H1 (cell line): ENCODE results near the gene ANO9. TPM values are rescaled to one million over a fixed set of nuclear protein-coding genes. Genes with fewer than 3 reads are reported as not detected.
A peak's percentile ranks its signal among the peaks of the same experiment; 100 is the strongest.

Experiments used
- CTCF ChIA-PET: fragments of 300-600 bp; sonication (Branson Sonifier 250); formaldehyde crosslinking; loops from one replicate; lab custom pipeline; 2021; ENCODE audit not compliant: partially characterized antibody; lab: Charles Lee
- POLR2A ChIA-PET: fragments of 300-600 bp; sonication (Branson Sonifier 250); formaldehyde crosslinking; loops from one replicate; lab custom pipeline; 2021; ENCODE audit warnings: inconsistent platforms; ENCODE audit not compliant: partially characterized antibody; lab: Charles Lee
- DNase-seq, 2 experiments: peaks; one replicate each; pipeline versions ENCODE4 v3.0.0 to v3.0.0-alpha.2; 2010 to 2022; ENCODE audit warnings: low spot score in 2 of 2, low read depth in 1 of 2, mixed read lengths in 1 of 2
- FAIRE-seq: peaks from 2 replicates; lab custom pipeline; 2011; peaks lifted over from hg19 to GRCh38; lab: Jason Lieb, UNC
- H2AFZ ChIP-seq: 2 replicates; pipeline ENCODE4 v1.8.1; 2012; ENCODE audit warnings: low read length, inconsistent platforms
- H2AK5ac ChIP-seq: 2 replicates; pipeline ENCODE4 v1.6.1; 2013; ENCODE audit warnings: low read depth, low read length
- H2BK120ac ChIP-seq: replicated peaks from 2 replicates; pipeline ENCODE3; 2013; ENCODE audit warnings: low read depth, low read length, inconsistent platforms
- H2BK12ac ChIP-seq: 2 replicates; pipeline ENCODE4 v1.6.1; 2013; ENCODE audit warnings: low read depth, low read length
- H2BK15ac ChIP-seq: 2 replicates; pipeline ENCODE4 v1.6.1; 2013; ENCODE audit warnings: low read length
- H2BK20ac ChIP-seq: 2 replicates; pipeline ENCODE4 v1.6.1; 2013; ENCODE audit warnings: low read length
- H2BK5ac ChIP-seq: 2 replicates; pipeline ENCODE4 v1.6.1; 2013; ENCODE audit warnings: low read depth, low read length
- H3K14ac ChIP-seq: 2 replicates; pipeline ENCODE4 v1.6.1; 2013; ENCODE audit warnings: inconsistent platforms; ENCODE audit not compliant: insufficient read length
- H3K18ac ChIP-seq: 2 replicates; pipeline ENCODE4 v1.6.1; 2013; ENCODE audit warnings: low read length; ENCODE audit errors: extremely low read depth
- H3K23ac ChIP-seq: 2 replicates; pipeline ENCODE4 v1.6.1; 2013; ENCODE audit warnings: inconsistent platforms; ENCODE audit not compliant: insufficient read length
- H3K23me2 ChIP-seq: 2 replicates; pipeline ENCODE4 v1.6.1; 2013; ENCODE audit warnings: low read depth, low read length
- H3K27ac ChIP-seq: 2 replicates; pipeline ENCODE4 v1.6.1; 2011; ENCODE audit warnings: low read depth, low read length, inconsistent platforms
- H3K27me3 ChIP-seq, 4 experiments: replicated peaks in 1 of 4; 1 replicate in 1 of 4; 2 replicates in 3 of 4; pipeline versions ENCODE4 v1.6.1 to v1.8.1; 2011 to 2013; ENCODE audit warnings: low read length in 3 of 4, mild to moderate bottlenecking in 3 of 4, inconsistent platforms in 2 of 4, mixed read lengths in 2 of 4, moderate library complexity in 1 of 4; ENCODE audit not compliant: control insufficient read depth in 3 of 4, insufficient read depth in 3 of 4; ENCODE audit errors: extremely low read depth in 1 of 4
- H3K36me3 ChIP-seq, 4 experiments: 2 replicates each; pipeline versions ENCODE4 v1.6.1 to v1.8.1; 2011 to 2013; ENCODE audit warnings: mild to moderate bottlenecking in 4 of 4, low read length in 3 of 4, moderate library complexity in 2 of 4, control low read depth in 1 of 4, inconsistent platforms in 1 of 4; ENCODE audit not compliant: insufficient read depth in 4 of 4, control insufficient read depth in 2 of 4
- H3K4ac ChIP-seq: replicated peaks from 2 replicates; pipeline ENCODE3; 2013; ENCODE audit warnings: low read length, low read depth, mixed read lengths, inconsistent platforms; ENCODE audit not compliant: insufficient read length
- H3K4me1 ChIP-seq, 4 experiments: replicated peaks in 1 of 4; 1 replicate in 1 of 4; 2 replicates in 3 of 4; pipeline versions ENCODE4 v1.6.1 to v1.8.1; 2011 to 2013; ENCODE audit warnings: low read length in 3 of 4, inconsistent platforms in 2 of 4, mixed read lengths in 1 of 4; ENCODE audit not compliant: insufficient read depth in 4 of 4, control insufficient read depth in 3 of 4
- H3K4me2 ChIP-seq, 2 experiments: 2 replicates each; pipeline versions ENCODE4 v1.6.1 to v1.8.1; 2011 to 2013; ENCODE audit warnings: low read depth in 2 of 2, low read length in 2 of 2, control low read depth in 1 of 2, inconsistent platforms in 1 of 2, mild to moderate bottlenecking in 1 of 2; ENCODE audit not compliant: insufficient read depth in 1 of 2
- H3K4me3 ChIP-seq, 4 experiments: fragments of 200-600, 300-600 bp in 1 of 4; sonication (generic), shearing (Covaris generic), sonication (Bioruptor Twin) in 1 of 4; 2 replicates each; pipeline versions ENCODE4 v1.5.1 to v1.8.1; 2011 to 2016; ENCODE audit warnings: low read length in 4 of 4, low read depth in 3 of 4, control low read depth in 2 of 4, inconsistent platforms in 2 of 4, mild to moderate bottlenecking in 2 of 4, mixed read lengths in 1 of 4, moderate library complexity in 1 of 4; ENCODE audit not compliant: insufficient read depth in 2 of 4; ENCODE audit errors: extremely low read depth in 1 of 4
- H3K56ac ChIP-seq: replicated peaks from 2 replicates; pipeline ENCODE3; 2013; ENCODE audit warnings: low read depth, mild to moderate bottlenecking, mixed read lengths, low read length, inconsistent platforms; ENCODE audit not compliant: insufficient read length
- H3K79me1 ChIP-seq: 2 replicates; pipeline ENCODE4 v1.6.1; 2013; ENCODE audit warnings: low read depth, low read length, control low read depth
- H3K79me2 ChIP-seq, 2 experiments: 2 replicates each; pipeline versions ENCODE4 v1.6.1 to v1.8.1; 2012 to 2013; ENCODE audit warnings: low read length in 2 of 2, mild to moderate bottlenecking in 2 of 2, inconsistent platforms in 1 of 2; ENCODE audit not compliant: insufficient read depth in 2 of 2, control insufficient read depth in 1 of 2
- H3K9ac ChIP-seq, 4 experiments: replicated peaks in 1 of 4; 1 replicate in 1 of 4; 2 replicates in 3 of 4; pipeline versions ENCODE4 v1.6.1 to v1.8.1; 2011 to 2013; ENCODE audit warnings: low read depth in 3 of 4, low read length in 3 of 4, control low read depth in 2 of 4, mild to moderate bottlenecking in 2 of 4, moderate library complexity in 2 of 4, inconsistent platforms in 1 of 4; ENCODE audit errors: extremely low read depth in 1 of 4
- H3K9me3 ChIP-seq, 2 experiments: 2 replicates each; pipeline versions ENCODE4 v1.6.1 to v1.8.1; 2012 to 2013; ENCODE audit warnings: mild to moderate bottlenecking in 2 of 2, moderate library complexity in 2 of 2, control low read depth in 1 of 2, inconsistent platforms in 1 of 2, low read depth in 1 of 2, low read length in 1 of 2, mixed read lengths in 1 of 2; ENCODE audit not compliant: insufficient read depth in 2 of 2
- H4K20me1 ChIP-seq, 2 experiments: replicated peaks in 1 of 2; 2 replicates each; pipeline versions ENCODE3 to v1.8.1; 2011 to 2013; ENCODE audit warnings: inconsistent platforms in 2 of 2, low read length in 2 of 2, mild to moderate bottlenecking in 1 of 2; ENCODE audit not compliant: insufficient read depth in 2 of 2, control insufficient read depth in 1 of 2
- H4K5ac ChIP-seq: 2 replicates; pipeline ENCODE4 v1.6.1; 2013; ENCODE audit warnings: low read length, low read depth, mixed read lengths, inconsistent platforms; ENCODE audit not compliant: insufficient read length
- H4K8ac ChIP-seq: 2 replicates; pipeline ENCODE4 v1.8.0; 2013; ENCODE audit warnings: mild to moderate bottlenecking, moderate library complexity, low read length, inconsistent platforms; ENCODE audit not compliant: insufficient read depth; ENCODE audit errors: extremely low read depth
- H4K91ac ChIP-seq: replicated peaks from 2 replicates; pipeline ENCODE3; 2013; ENCODE audit warnings: low read length, mixed read lengths, inconsistent platforms; ENCODE audit not compliant: insufficient read length
- BCL11A ChIP-seq, 2 experiments: IDR thresholded peaks; one replicate each; pipeline ENCODE4 v1.6.1; 2011; ENCODE audit warnings: low read depth in 2 of 2, low read length in 2 of 2, mild to moderate bottlenecking in 2 of 2
- E2F6 ChIP-seq: IDR thresholded peaks from 2 replicates; pipeline ENCODE4 v1.6.1; 2012; ENCODE audit warnings: inconsistent platforms
- EGR1 ChIP-seq: IDR thresholded peaks from 2 replicates; pipeline ENCODE4 v1.6.1; 2011; ENCODE audit warnings: low read depth, low read length, borderline replicate concordance
- FOSL1 ChIP-seq: IDR thresholded peaks from 2 replicates; pipeline ENCODE4 v1.6.1; 2011; ENCODE audit warnings: mild to moderate bottlenecking, low read depth, low read length, moderate library complexity; ENCODE audit not compliant: insufficient read depth
- HDAC6 ChIP-seq: IDR thresholded peaks from one replicate; pipeline ENCODE4 v1.7.1; 2012; ENCODE audit warnings: low read depth, mild to moderate bottlenecking, inconsistent platforms, low read length, moderate library complexity
- NANOG ChIP-seq: IDR thresholded peaks from 2 replicates; pipeline ENCODE4 v1.6.1; 2011; ENCODE audit warnings: low read length, low read depth, mild to moderate bottlenecking, inconsistent platforms; ENCODE audit not compliant: insufficient read depth, poor library complexity, severe bottlenecking
- SIN3A ChIP-seq, 2 experiments: IDR thresholded peaks in 1 of 2; conservative IDR thresholded peaks in 1 of 2; 2 replicates each; pipeline ENCODE4 v1.6.1; 2011 to 2012; ENCODE audit warnings: low read length in 2 of 2, improper control_type of control experiment in 1 of 2, low read depth in 1 of 2, mild to moderate bottlenecking in 1 of 2
- SIX5 ChIP-seq: IDR thresholded peaks from 2 replicates; pipeline ENCODE4 v1.6.1; 2011; ENCODE audit warnings: mild to moderate bottlenecking, low read depth, low read length
- SP1 ChIP-seq: IDR thresholded peaks from 2 replicates; pipeline ENCODE4 v1.6.1; 2011; ENCODE audit warnings: low read depth, low read length
- YY1 ChIP-seq: IDR thresholded peaks from 2 replicates; pipeline ENCODE4 v1.6.1; 2011; ENCODE audit warnings: low read depth, mild to moderate bottlenecking, low read length
- WGBS, 2 experiments: shearing (Covaris generic) in 1 of 2; methylation state at CpG; one replicate each; pipeline versions ENCODE4 v1.1.6 to v1.1.7; 2013 to 2015; ENCODE audit warnings: low lambda C conversion rate in 2 of 2, mixed read lengths in 2 of 2, inconsistent platforms in 1 of 2, low coverage in 1 of 2, missing lambda C conversion rate in 1 of 2; ENCODE audit not compliant: insufficient replicate concordance in 2 of 2, insufficient coverage in 1 of 2, insufficient read length in 1 of 2; ENCODE audit errors: extremely low coverage in 1 of 2, missing lambda C conversion rate in 1 of 2; 5-methylcytosine and 5-hydroxymethylcytosine counted together
- polyA plus RNA-seq, 7 experiments: library from polyadenylated mRNA; depleted of rRNA in 3 of 7; stranded (reverse) in 5 of 7; unstranded in 2 of 7; fragments of >200 nt in 5 of 7; fragments of 200-250 nt in 2 of 7; gene quantifications; 1 replicate in 5 of 7; 2 replicates in 1 of 7; 4 replicates in 1 of 7; pipeline versions ENCODE4 v1.2.1 to v1.2.3, GENCODE V29; 2011 to 2013; ENCODE audit warnings: missing spikeins in 2 of 7, mixed read lengths in 2 of 7
- total RNA-seq: library from RNA; stranded (reverse); fragmentation: NEBNext Ultra II Directional; extraction: Animal tissue kit (Norgen Biotek cat#: 25700); gene quantifications from 2 replicates; pipeline ENCODE4 v1.2.1, GENCODE V29; 2021

Gene ANO9
- total and polyA plus RNA-seq, 2 of the 8 experiments (the other 6 are each of a cell fraction or from before 2014, with no cell fraction given) = 20.0 to 20.7 TPM

GRCh38 chr11:406796-407650, 34.8 kb downstream of the ANO9 start:
- Histone ChIP-seq H2AFZ (0 out of 2 replicates have a peak overlapping the region, but pooled peaks have one; percentile 22), H3K9ac (no peak overlapping the region), H3K27ac (no peak overlapping the region), H2BK20ac (no peak overlapping the region), H4K8ac (peak overlapping the region; percentile 54), H3K36me3 (no peaks in the 10 kb centered on the region; a peak in 1 of 8 replicates), H3K4me1 (peaks cover 0 to 11% (median 6%) of the 10 kb centered on the region in 4 experiments; a peak in 4 of 7 replicates), H3K4me2 (peak overlapping the region; percentile 1 to 79; a peak in 3 of 4 replicates), H2AK5ac (no peak overlapping the region), H2BK15ac (no peak overlapping the region), H2BK12ac (no peak overlapping the region), H3K14ac (no peak overlapping the region), H4K20me1 (peaks cover 9 to 15% of the 10 kb centered on the region in 2 experiments), H4K5ac (peak overlapping the region; percentile 33), H3K23me2 (peaks cover 3% of the 10 kb centered on the region; the same call in 1 of the 2 replicates), H2BK5ac (no peak overlapping the region), H3K18ac (no peak overlapping the region; the same call in none of the 2 replicates), H3K79me1 (peaks cover 2% of the 10 kb centered on the region; the same call in 1 of the 2 replicates), H3K9me3 (no peaks in the 10 kb centered on the region), H3K23ac (no peak overlapping the region), H4K91ac (no peak overlapping the region), H3K4me3 (peak overlapping the region; percentile 8 to 65 (median 29); a peak in 6 of 8 replicates), H3K79me2 (no peaks in the 10 kb centered on the region), H3K27me3 (peaks cover 0 to 5% (median 0%) of the 10 kb centered on the region in 4 experiments; a peak in 2 of 7 replicates), H3K56ac (no peak overlapping the region), H2BK120ac (no peak overlapping the region), H3K4ac (no peak overlapping the region)
- DNase-seq (peak; percentile 57 to 88), FAIRE-seq (no peak)
- WGBS, 2 experiments = 12% methylated on average over 21 of the region's 91 CpGs; no CpG with 5 or more reads in 1 of the 2 experiments
- POLR2A ChIA-PET = interaction anchor here (0.8 to 5.9 kb wide), 18 partner anchors 8 to 199 kb away, joined by 3 to 41 read pairs (median 4); partner anchors contain the start of genes ANO9, B4GALNT4, BET1L and PTDSS2
- CTCF ChIA-PET = interaction anchor here (0.8 to 2.8 kb wide), 12 partner anchors 10 to 111 kb away, joined by 3 to 24 read pairs (median 5); partner anchors contain the start of gene PTDSS2
- TF ChIP-seq EGR1 (no peak), SIX5 (no peak), FOSL1 (no peak), E2F6 (peak; percentile 52), SIN3A (conservative IDR thresholded peaks at IDR 0.05 in 1 of 2, IDR thresholded peaks at IDR 0.05 in 1 of 2; ENCODE audit: low read depth in 1 of 2, low read length in 2 of 2) (no peak), SP1 (no peak), BCL11A (IDR thresholded peaks at IDR 0.05; ENCODE audit: low read depth in 2 of 2, low read length in 2 of 2) (no peak), YY1 (no peak), NANOG (no peak), HDAC6 (no peak)
